ENCODE data around the gene EXOC4. TPM values are rescaled to one million over a fixed set of nuclear protein-coding genes. Genes with fewer than 3 reads are reported as not detected.

Gene EXOC4
- total RNA-seq, 1 donor from 2014 or later, result 99.2 TPM

- no peak for DNase-seq (ENCODE audit: extremely low spot score in 2 of 2)
- Histone ChIP-seq H3K4me1 (no peaks in the 10 kb centered on the region), H3K36me3 (no peaks in the 10 kb centered on the region), H3K4me3 (no peak overlapping the region), H3K9me3 (no peaks in the 10 kb centered on the region), H3K27ac (no peak overlapping the region), H3K27me3 (no peaks in the 10 kb centered on the region)
- no peak for TF ChIP-seq POLR2AphosphoS5 (IDR thresholded peaks at IDR 0.05; ENCODE audit: insufficient read depth in 1 of 2, low read depth in 1 of 2)
- no peak for TF ChIP-seq POLR2A (IDR thresholded peaks at IDR 0.05)
- TF ChIP-seq, protein P1, sequence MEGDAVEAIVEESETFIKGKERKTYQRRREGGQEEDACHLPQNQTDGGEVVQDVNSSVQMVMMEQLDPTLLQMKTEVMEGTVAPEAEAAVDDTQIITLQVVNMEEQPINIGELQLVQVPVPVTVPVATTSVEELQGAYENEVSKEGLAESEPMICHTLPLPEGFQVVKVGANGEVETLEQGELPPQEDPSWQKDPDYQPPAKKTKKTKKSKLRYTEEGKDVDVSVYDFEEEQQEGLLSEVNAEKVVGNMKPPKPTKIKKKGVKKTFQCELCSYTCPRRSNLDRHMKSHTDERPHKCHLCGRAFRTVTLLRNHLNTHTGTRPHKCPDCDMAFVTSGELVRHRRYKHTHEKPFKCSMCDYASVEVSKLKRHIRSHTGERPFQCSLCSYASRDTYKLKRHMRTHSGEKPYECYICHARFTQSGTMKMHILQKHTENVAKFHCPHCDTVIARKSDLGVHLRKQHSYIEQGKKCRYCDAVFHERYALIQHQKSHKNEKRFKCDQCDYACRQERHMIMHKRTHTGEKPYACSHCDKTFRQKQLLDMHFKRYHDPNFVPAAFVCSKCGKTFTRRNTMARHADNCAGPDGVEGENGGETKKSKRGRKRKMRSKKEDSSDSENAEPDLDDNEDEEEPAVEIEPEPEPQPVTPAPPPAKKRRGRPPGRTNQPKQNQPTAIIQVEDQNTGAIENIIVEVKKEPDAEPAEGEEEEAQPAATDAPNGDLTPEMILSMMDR (IDR thresholded peaks at IDR 0.05), result no peak
- intact Hi-C loops (cut with DNase I), result no loop called here
Measured at GRCh38 chr7:133561396-133561795, 308.5 kb downstream of the EXOC4 start.

DNA sequence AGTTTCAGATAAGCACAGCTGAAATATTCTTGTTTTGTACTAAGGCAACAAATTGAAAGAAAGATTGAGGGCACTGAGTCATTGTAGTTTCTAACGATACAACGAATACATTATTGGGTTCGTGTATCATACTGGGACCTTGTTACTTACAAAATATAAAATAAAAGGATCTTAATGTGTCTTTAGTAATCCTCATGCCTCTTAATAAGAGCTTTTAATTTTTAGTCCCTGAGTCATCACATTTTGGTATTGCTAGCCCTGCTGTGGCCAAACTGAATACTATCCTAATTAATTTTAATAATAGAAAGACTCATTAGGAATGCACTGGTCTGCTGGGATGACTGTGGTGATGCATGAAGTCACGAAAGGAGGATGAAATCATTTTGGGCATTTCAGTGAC lies 309.7 kb downstream of the EXOC4 start:
- Histone ChIP-seq H3K27ac (no peak overlapping the region), H3K36me3 (no peaks in the 10 kb centered on the region), H3K4me3 (no peak overlapping the region), H3K9me3 (no peaks in the 10 kb centered on the region), H3K27me3 (no peaks in the 10 kb centered on the region), H3K4me1 (no peaks in the 10 kb centered on the region)
- intact Hi-C loops (cut with DNase I), result no loop called here
- DNase-seq (ENCODE audit: extremely low spot score in 2 of 2), result no peak
- TF ChIP-seq, protein P1 (IDR thresholded peaks at IDR 0.05), result no peak
- TF ChIP-seq POLR2A (IDR thresholded peaks at IDR 0.05) (no peak), POLR2AphosphoS5 (IDR thresholded peaks at IDR 0.05; ENCODE audit: insufficient read depth in 1 of 2, low read depth in 1 of 2) (no peak)

DNA sequence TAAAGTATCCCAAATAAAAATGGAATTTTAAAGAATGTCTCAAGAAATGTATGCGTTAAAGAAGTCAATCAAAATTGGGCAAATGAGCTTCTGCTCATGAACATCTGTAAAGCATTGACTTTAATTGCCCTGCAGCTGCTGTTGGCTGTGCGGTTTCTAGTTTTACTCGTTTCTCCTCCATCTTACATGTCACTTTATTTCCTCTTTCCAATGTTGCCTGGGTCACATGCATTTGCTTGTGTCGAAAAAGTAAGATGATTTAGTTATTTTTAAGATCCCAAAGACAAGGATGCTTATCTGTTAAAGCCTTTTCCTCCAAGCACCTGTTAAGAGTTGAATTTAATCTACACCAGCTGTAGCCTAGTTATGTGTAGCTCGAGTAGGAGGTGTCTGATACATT lies 310.4 kb downstream of the EXOC4 start:
- TF ChIP-seq POLR2A (IDR thresholded peaks at IDR 0.05) (no peak), POLR2AphosphoS5 (IDR thresholded peaks at IDR 0.05; ENCODE audit: insufficient read depth in 1 of 2, low read depth in 1 of 2) (no peak)
- TF ChIP-seq, protein P1 (IDR thresholded peaks at IDR 0.05), result no peak
- no peaks in the 10 kb centered on the region for H3K9me3 ChIP-seq
- H3K27ac ChIP-seq, result no peak overlapping the region
- no peaks in the 10 kb centered on the region for H3K4me1 ChIP-seq
- intact Hi-C loops (cut with DNase I), result no loop called here
- H3K4me3 ChIP-seq, result no peak overlapping the region
- DNase-seq (ENCODE audit: extremely low spot score in 2 of 2), result no peak
- H3K27me3 ChIP-seq, result no peaks in the 10 kb centered on the region
- no peaks in the 10 kb centered on the region for H3K36me3 ChIP-seq

GRCh38 chr7:133564484-133564883 lies 311.6 kb downstream of the EXOC4 start:
- DNase-seq (ENCODE audit: extremely low spot score in 2 of 2), result no peak
- intact Hi-C loops (cut with DNase I), result no loop called here

DNA sequence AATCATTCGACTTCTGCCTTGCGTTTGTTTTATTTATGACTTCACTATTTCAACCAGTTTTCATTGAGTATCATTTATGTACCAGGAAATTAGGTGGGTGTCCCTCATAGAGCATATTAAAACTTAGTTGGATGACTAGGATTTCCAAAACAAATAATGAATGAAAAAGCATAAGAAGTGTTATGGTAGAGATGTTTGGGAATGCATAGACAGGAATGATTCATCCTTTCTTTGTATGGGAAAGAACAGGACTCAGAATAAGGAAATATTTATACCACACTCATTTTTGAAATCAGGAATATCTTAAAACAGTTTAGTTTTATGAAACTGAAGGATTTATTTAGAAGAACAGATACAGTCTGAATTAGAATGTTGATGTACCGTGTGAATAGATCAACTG lies 315.7 kb downstream of the EXOC4 start:
- no peak for DNase-seq (ENCODE audit: extremely low spot score in 2 of 2)
- intact Hi-C loops (cut with DNase I), result no loop called here
- H3K4me3 ChIP-seq, result no peak overlapping the region
- no peaks in the 10 kb centered on the region for H3K27me3 ChIP-seq
- no peak overlapping the region for H3K27ac ChIP-seq
- H3K9me3 ChIP-seq, result no peaks in the 10 kb centered on the region
- H3K36me3 ChIP-seq, result no peaks in the 10 kb centered on the region
- TF ChIP-seq, protein P1 (IDR thresholded peaks at IDR 0.05), result no peak
- no peak for TF ChIP-seq POLR2A (IDR thresholded peaks at IDR 0.05)
- TF ChIP-seq POLR2AphosphoS5 (IDR thresholded peaks at IDR 0.05; ENCODE audit: insufficient read depth in 1 of 2, low read depth in 1 of 2), result no peak
- peaks cover 8% of the 10 kb centered on the region for H3K4me1 ChIP-seq

More at GRCh38 chr7:133564484-133564883, 311.6 kb downstream of the EXOC4 start:
- Histone ChIP-seq H3K36me3 (no peaks in the 10 kb centered on the region), H3K9me3 (no peaks in the 10 kb centered on the region), H3K4me3 (no peak overlapping the region), H3K4me1 (no peaks in the 10 kb centered on the region), H3K27ac (no peak overlapping the region), H3K27me3 (no peaks in the 10 kb centered on the region)
- TF ChIP-seq POLR2AphosphoS5 (IDR thresholded peaks at IDR 0.05; ENCODE audit: insufficient read depth in 1 of 2, low read depth in 1 of 2) (no peak), POLR2A (IDR thresholded peaks at IDR 0.05) (no peak)
- TF ChIP-seq, protein P1 (IDR thresholded peaks at IDR 0.05), result no peak

Data from vagina (tissue), 2 donors.